ENCODE results near the gene KRTAP23-1. TPM values are rescaled to one million over a fixed set of nuclear protein-coding genes. Genes with fewer than 3 reads are reported as not detected.

KRTAP23-1 gene, protein sequence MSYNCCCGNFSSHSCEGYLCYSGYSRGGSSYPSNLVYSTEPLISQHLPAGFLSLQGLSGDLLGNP
- total RNA-seq: not detected in 2 replicates
- polyA plus RNA-seq: not detected in 2 replicates
- not detected in 2 replicates for polyA plus RNA-seq (2011; cell fraction: cytosol; rRNA removed)
- polyA plus RNA-seq (2011; cell fraction: nucleus; rRNA removed): not detected in 2 replicates
- not detected in 2 replicates for polyA plus RNA-seq (2012)
- not detected in 2 replicates for polyA minus RNA-seq
- not detected for polyA minus RNA-seq (2011; cell fraction: cytosol; rRNA and poly(A)+ RNA removed)
- polyA minus RNA-seq (2011; cell fraction: nucleus; rRNA and poly(A)+ RNA removed): not detected in 2 replicates
- not detected for Bru-seq, nascent RNA
- BruChase-seq, experiment 1, labeled RNA remaining after a 6-hour chase: not detected
- BruChase-seq, experiment 2, labeled RNA remaining after a 2-hour chase: not detected
- long read RNA-seq: 0 reads

DNA sequence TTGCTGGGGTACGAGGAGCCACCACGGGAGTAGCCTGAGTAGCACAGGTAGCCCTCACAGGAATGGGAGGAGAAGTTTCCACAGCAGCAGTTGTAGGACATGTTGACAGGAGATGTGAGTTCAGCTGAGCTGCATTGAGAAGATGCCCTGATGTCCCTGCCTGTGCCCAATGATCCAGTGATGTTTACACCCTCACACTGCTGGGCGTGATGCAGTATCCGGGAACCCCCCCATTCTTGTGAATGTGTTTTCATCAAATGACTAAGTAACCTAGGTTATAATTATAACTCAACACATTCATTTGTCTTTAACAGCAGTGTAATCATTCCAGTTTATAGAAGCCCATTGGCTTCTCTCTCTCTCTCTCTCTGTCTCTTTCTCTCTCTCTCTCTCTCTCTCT lies at the start of gene KRTAP23-1:
Gene KRTAP23-1 (minus strand): TSS at position 101 of the 400 bp plus-strand sequence. CDS start 0 bp downstream, at position 101.
- Histone ChIP-seq H3K9ac (replicated peaks; ENCODE audit: extremely low read depth, insufficient read depth, low read length) (no peak within 1 kb of the TSS), H3K27me3 (ENCODE audit: control insufficient read depth in 2 of 2, insufficient read depth in 2 of 2, low read length in 2 of 2) (no peaks in the 10 kb centered on the region), H4K20me1 (replicated peaks; ENCODE audit: control insufficient read depth, extremely low read depth, insufficient read depth, low read length) (no peaks in the 10 kb centered on the region), H3K4me3 (replicated peaks in 1 of 3; ENCODE audit: insufficient read depth in 1 of 3, low read depth in 1 of 3, low read length in 3 of 3) (no peak within 1 kb of the TSS), H3K4me2 (ENCODE audit: insufficient read depth, low read length) (no peak within 1 kb of the TSS), H3K9me1 (replicated peaks; ENCODE audit: control insufficient read depth, extremely low read depth, insufficient read depth, low read length) (no peaks in the 10 kb centered on the region), H2AFZ (ENCODE audit: low read depth, low read length) (no peak within 1 kb of the TSS), H3K36me3 (ENCODE audit: control insufficient read depth in 2 of 2, extremely low read depth in 1 of 2, insufficient read depth in 2 of 2, low read length in 2 of 2) (no peaks in the 10 kb centered on the region), H3K4me1 (ENCODE audit: control insufficient read depth, extremely low read depth, insufficient read depth, low read length) (no peaks in the 10 kb centered on the region), H3K79me2 (ENCODE audit: control insufficient read depth, insufficient read depth, low read length) (no peaks in the 10 kb centered on the region), H3K27ac (ENCODE audit: insufficient read depth, low read depth, low read length) (no peak within 1 kb of the TSS), H3K9me3 (replicated peaks; ENCODE audit: control insufficient read depth, insufficient read depth, low read length) (peaks cover 4% of the 10 kb centered on the region)
- ChIA-PET POLR2A (no interaction called here), CTCF (no interaction called here)
- FAIRE-seq (no peak), DNase-seq (ENCODE audit: low read depth, low spot score) (no peak)
- BruUV-seq (replicated peaks): no TSS peak
- TF ChIP-seq, protein P1, sequence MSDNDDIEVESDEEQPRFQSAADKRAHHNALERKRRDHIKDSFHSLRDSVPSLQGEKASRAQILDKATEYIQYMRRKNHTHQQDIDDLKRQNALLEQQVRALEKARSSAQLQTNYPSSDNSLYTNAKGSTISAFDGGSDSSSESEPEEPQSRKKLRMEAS (IDR thresholded peaks at IDR 0.05; ENCODE audit: insufficient read depth, insufficient read length): no peak
- TF ChIP-seq POLR2AphosphoS5 (IDR thresholded peaks at IDR 0.05; ENCODE audit: insufficient read depth, low read depth, low read length): no peak
- no peak for TF ChIP-seq JUN (IDR thresholded peaks at IDR 0.05; ENCODE audit: borderline replicate concordance, insufficient read depth, insufficient read length, low read depth)
- TF ChIP-seq POLR2A (IDR thresholded peaks at IDR 0.05; ENCODE audit: low read depth, low read length): no peak
- TF ChIP-seq GATA2 (IDR thresholded peaks at IDR 0.05; ENCODE audit: insufficient read depth, insufficient read length, low read depth, low read length): no peak
- intact Hi-C loops (cut with micrococcal nuclease) (no loop called here), dilution Hi-C loops (cut with MboI; ENCODE audit: extremely low pct_ligation_motif_present, low sequenced_read_pairs) (no loop called here)

DNA sequence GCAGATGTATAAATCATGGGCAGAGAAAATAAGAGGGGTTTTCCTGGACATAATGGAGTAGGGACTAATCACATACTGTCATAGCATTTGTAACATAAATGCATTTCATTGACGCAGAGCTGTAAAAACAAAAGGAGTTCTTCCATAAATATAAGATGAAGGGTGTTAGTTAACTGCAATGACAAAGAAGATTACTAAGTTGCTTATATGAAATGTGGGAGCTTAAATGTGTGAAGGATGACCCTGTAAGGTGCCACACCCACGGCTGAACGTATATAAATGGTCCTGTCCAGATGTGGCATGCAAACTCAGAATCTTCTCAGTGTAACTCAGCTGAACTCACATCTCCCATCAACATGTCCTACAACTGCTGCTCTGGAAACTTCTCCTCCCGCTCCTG lies 47.3 kb upstream of the KRTAP23-1 start, which contains the start of gene KRTAP13-1:
Gene KRTAP13-1 (plus strand): TSS at position 301 of the 400 bp plus-strand sequence. CDS start 56 bp downstream, at position 357.
- ChIA-PET CTCF (no interaction called here), POLR2A (no interaction called here)
- no peaks in the 10 kb centered on the region for H3K27me3 ChIP-seq (ENCODE audit: control insufficient read depth in 2 of 2, insufficient read depth in 2 of 2, low read length in 2 of 2)
- H3K4me1 ChIP-seq (ENCODE audit: control insufficient read depth, extremely low read depth, insufficient read depth, low read length): no peaks in the 10 kb centered on the region
- FAIRE-seq: no peak
- no peak within 1 kb of the TSS for H3K9ac ChIP-seq (replicated peaks; ENCODE audit: extremely low read depth, insufficient read depth, low read length)
- peaks cover 6% of the 10 kb centered on the region for H3K9me3 ChIP-seq (replicated peaks; ENCODE audit: control insufficient read depth, insufficient read depth, low read length)
- H3K27ac ChIP-seq (ENCODE audit: insufficient read depth, low read depth, low read length): no peak within 1 kb of the TSS
- H3K79me2 ChIP-seq (ENCODE audit: control insufficient read depth, insufficient read depth, low read length): no peaks in the 10 kb centered on the region
- H3K9me1 ChIP-seq (replicated peaks; ENCODE audit: control insufficient read depth, extremely low read depth, insufficient read depth, low read length): no peaks in the 10 kb centered on the region
- TF ChIP-seq FOS (IDR thresholded peaks at IDR 0.05; ENCODE audit: borderline replicate concordance, insufficient read depth, low read length) (no peak), POLR2A (IDR thresholded peaks at IDR 0.05; ENCODE audit: low read depth, low read length) (no peak), MYC (IDR thresholded peaks at IDR 0.05; ENCODE audit: low read depth, low read length) (no peak), JUN (IDR thresholded peaks at IDR 0.05; ENCODE audit: borderline replicate concordance, insufficient read depth, insufficient read length, low read depth) (no peak)
- TF ChIP-seq, protein P1 (IDR thresholded peaks at IDR 0.05; ENCODE audit: insufficient read depth, insufficient read length): no peak
- TF ChIP-seq, protein P2, sequence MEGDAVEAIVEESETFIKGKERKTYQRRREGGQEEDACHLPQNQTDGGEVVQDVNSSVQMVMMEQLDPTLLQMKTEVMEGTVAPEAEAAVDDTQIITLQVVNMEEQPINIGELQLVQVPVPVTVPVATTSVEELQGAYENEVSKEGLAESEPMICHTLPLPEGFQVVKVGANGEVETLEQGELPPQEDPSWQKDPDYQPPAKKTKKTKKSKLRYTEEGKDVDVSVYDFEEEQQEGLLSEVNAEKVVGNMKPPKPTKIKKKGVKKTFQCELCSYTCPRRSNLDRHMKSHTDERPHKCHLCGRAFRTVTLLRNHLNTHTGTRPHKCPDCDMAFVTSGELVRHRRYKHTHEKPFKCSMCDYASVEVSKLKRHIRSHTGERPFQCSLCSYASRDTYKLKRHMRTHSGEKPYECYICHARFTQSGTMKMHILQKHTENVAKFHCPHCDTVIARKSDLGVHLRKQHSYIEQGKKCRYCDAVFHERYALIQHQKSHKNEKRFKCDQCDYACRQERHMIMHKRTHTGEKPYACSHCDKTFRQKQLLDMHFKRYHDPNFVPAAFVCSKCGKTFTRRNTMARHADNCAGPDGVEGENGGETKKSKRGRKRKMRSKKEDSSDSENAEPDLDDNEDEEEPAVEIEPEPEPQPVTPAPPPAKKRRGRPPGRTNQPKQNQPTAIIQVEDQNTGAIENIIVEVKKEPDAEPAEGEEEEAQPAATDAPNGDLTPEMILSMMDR (IDR thresholded peaks at IDR 0.05; ENCODE audit: extremely low read depth in 1 of 2, insufficient read depth in 1 of 2, low read depth in 1 of 2, low read length in 2 of 2): no peak
- intact Hi-C loops (cut with micrococcal nuclease): no loop called here
- H3K4me2 ChIP-seq (ENCODE audit: insufficient read depth, low read length): no peak within 1 kb of the TSS
- no peak for DNase-seq (ENCODE audit: low read depth, low spot score)
- no peaks in the 10 kb centered on the region for H4K20me1 ChIP-seq (replicated peaks; ENCODE audit: control insufficient read depth, extremely low read depth, insufficient read depth, low read length)
- no peak within 1 kb of the TSS for H3K4me3 ChIP-seq (replicated peaks in 1 of 3; ENCODE audit: insufficient read depth in 1 of 3, low read depth in 1 of 3, low read length in 3 of 3)
- no peaks in the 10 kb centered on the region for H3K36me3 ChIP-seq (ENCODE audit: control insufficient read depth in 2 of 2, extremely low read depth in 1 of 2, insufficient read depth in 2 of 2, low read length in 2 of 2)
- BruUV-seq (replicated peaks): no TSS peak
- dilution Hi-C loops (cut with MboI; ENCODE audit: extremely low pct_ligation_motif_present, low sequenced_read_pairs): no loop called here
- H2AFZ ChIP-seq (ENCODE audit: low read depth, low read length): no peak within 1 kb of the TSS
